Osteoblast (primary cell): ENCODE measurements around the gene XAF1. TPM values are rescaled to one million over a fixed set of nuclear protein-coding genes. Genes with fewer than 3 reads are reported as not detected.

ENCODE experiments used
- DNase-seq: peaks from one replicate; pipeline ENCODE4 v3.0.0; 2011; ENCODE audit warnings: low spot score, mixed read lengths; ENCODE audit not compliant: insufficient read length; ENCODE audit errors: missing footprints
- H2AFZ ChIP-seq: 2 replicates; pipeline ENCODE4 v1.6.0; 2011; ENCODE audit warnings: mild to moderate bottlenecking, low read length
- H3K27ac ChIP-seq: 2 replicates; pipeline ENCODE4 v1.5.1; 2011; ENCODE audit warnings: mild to moderate bottlenecking, low read depth, low read length, moderate library complexity
- H3K27me3 ChIP-seq: 2 replicates; pipeline ENCODE4 v1.6.0; 2012; ENCODE audit warnings: mild to moderate bottlenecking, control low read depth, inconsistent platforms, low read length, moderate library complexity; ENCODE audit not compliant: insufficient read depth
- H3K36me3 ChIP-seq: 2 replicates; pipeline ENCODE4 v1.5.1; 2011; ENCODE audit warnings: mild to moderate bottlenecking, low read length, control low read depth, moderate library complexity; ENCODE audit not compliant: insufficient read depth
- H3K4me1 ChIP-seq: 2 replicates; pipeline ENCODE4 v1.5.1; 2011; ENCODE audit warnings: mild to moderate bottlenecking, low read length, control low read depth, moderate library complexity; ENCODE audit not compliant: insufficient read depth
- H3K4me2 ChIP-seq: 2 replicates; pipeline ENCODE4 v1.6.0; 2011; ENCODE audit warnings: mild to moderate bottlenecking, low read length; ENCODE audit not compliant: insufficient read depth
- H3K4me3 ChIP-seq: fragments of 200-600 bp; sonication (generic); 3 replicates; pipeline ENCODE4 v1.5.1; 2012; ENCODE audit warnings: mild to moderate bottlenecking, low read length, inconsistent platforms; ENCODE audit not compliant: insufficient read depth
- H3K79me2 ChIP-seq: 2 replicates; pipeline ENCODE4 v1.6.0; 2012; ENCODE audit warnings: mild to moderate bottlenecking, low read length, control low read depth, inconsistent platforms; ENCODE audit not compliant: insufficient read depth
- H3K9me3 ChIP-seq: 2 replicates; pipeline ENCODE4 v1.5.1; 2011; ENCODE audit warnings: low read depth, low read length, control low read depth
- H4K20me1 ChIP-seq: 2 replicates; pipeline ENCODE4 v1.6.0; 2012; ENCODE audit warnings: mild to moderate bottlenecking, low read length, control low read depth; ENCODE audit not compliant: insufficient read depth
- total RNA-seq: library from RNA; depleted of rRNA; stranded (reverse); fragments of >200 nt; gene quantifications from 2 replicates; pipeline ENCODE4 v1.2.3, GENCODE V29; 2012
- TF ChIP-seq, protein P1 (sequence below): IDR thresholded peaks from 2 replicates; pipeline ENCODE4 v1.5.1; 2011; ENCODE audit warnings: mild to moderate bottlenecking, low read depth, low read length, moderate library complexity; ENCODE audit errors: extremely low read depth

Gene XAF1
- total RNA-seq, 1 donor: 48.5 TPM

DNA sequence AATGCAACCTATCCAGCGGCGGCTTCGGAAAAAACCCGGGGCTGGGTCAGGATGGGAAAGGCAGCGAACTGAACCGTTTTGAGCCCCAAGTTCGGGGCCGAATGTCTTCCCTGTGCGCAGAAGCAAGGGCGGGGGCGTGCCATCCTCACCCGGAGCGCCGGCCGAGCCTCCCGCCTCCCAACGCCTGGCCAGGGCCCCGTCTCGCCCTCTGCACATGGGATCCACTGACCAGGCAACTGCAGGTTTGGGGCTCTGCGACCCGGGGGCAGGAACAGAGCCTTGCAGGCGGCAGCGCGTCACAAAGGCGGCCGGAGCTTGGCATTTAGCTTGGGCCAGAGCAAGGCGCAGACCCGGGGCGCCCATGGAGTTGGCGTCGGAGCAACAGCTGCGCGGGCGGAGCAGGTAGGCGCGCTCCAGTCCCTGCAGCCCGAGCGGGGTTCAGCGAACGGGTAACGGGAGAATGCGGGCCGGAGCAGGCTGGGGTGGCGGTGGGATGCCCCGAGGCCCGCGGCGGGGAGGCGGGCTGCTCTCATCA lies 20.1 kb downstream of the XAF1 start, which contains the start of gene FBXO39:
Gene FBXO39 (plus strand): TSS at position 345 of the 535 bp plus-strand sequence. CDS start 3,654 bp downstream, outside the sequence.
- TF ChIP-seq, protein P1, sequence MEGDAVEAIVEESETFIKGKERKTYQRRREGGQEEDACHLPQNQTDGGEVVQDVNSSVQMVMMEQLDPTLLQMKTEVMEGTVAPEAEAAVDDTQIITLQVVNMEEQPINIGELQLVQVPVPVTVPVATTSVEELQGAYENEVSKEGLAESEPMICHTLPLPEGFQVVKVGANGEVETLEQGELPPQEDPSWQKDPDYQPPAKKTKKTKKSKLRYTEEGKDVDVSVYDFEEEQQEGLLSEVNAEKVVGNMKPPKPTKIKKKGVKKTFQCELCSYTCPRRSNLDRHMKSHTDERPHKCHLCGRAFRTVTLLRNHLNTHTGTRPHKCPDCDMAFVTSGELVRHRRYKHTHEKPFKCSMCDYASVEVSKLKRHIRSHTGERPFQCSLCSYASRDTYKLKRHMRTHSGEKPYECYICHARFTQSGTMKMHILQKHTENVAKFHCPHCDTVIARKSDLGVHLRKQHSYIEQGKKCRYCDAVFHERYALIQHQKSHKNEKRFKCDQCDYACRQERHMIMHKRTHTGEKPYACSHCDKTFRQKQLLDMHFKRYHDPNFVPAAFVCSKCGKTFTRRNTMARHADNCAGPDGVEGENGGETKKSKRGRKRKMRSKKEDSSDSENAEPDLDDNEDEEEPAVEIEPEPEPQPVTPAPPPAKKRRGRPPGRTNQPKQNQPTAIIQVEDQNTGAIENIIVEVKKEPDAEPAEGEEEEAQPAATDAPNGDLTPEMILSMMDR: no peak
- Histone ChIP-seq H3K4me2 (peak within 1 kb of the TSS; percentile 63), H3K36me3 (peaks cover 14% of the 10 kb centered on the region), H3K27me3 (peaks cover 38% of the 10 kb centered on the region), H3K4me1 (no peaks in the 10 kb centered on the region), H3K9me3 (no peaks in the 10 kb centered on the region), H4K20me1 (no peaks in the 10 kb centered on the region), H3K27ac (no peak within 1 kb of the TSS), H2AFZ (no peak within 1 kb of the TSS), H3K4me3 (peak within 1 kb of the TSS; percentile 51), H3K79me2 (no peaks in the 10 kb centered on the region)
- DNase-seq: peak; percentile 86

DNA sequence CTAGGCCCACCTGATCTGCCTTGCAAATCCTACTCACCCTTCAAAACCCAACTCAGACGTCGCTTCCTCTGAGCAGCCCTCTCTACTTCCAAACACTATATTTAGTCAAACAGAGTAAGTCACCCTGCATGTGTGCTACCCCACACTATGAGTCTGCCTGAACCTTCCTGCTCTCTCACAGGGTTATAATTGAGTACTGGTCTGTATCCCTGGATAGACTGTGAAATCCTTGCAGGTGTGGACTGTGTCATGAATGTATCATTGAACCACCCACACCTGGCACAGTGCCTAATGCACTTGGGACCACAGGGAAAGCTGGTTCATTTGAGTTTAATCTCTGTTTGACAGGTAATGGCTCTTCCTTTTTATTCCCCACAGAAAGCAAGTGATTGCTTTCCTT lies 23.6 kb downstream of the XAF1 start:
- H3K4me1 ChIP-seq: no peaks in the 10 kb centered on the region
- no peaks in the 10 kb centered on the region for H3K9me3 ChIP-seq
- no peak for DNase-seq
- no peak overlapping the region for H3K4me3 ChIP-seq
- H3K4me2 ChIP-seq: no peak overlapping the region
- no peaks in the 10 kb centered on the region for H4K20me1 ChIP-seq
- no peaks in the 10 kb centered on the region for H3K79me2 ChIP-seq
- TF ChIP-seq, protein P1: no peak
- no peak overlapping the region for H3K27ac ChIP-seq
- H3K36me3 ChIP-seq: no peaks in the 10 kb centered on the region
- H3K27me3 ChIP-seq: peaks cover 51% of the 10 kb centered on the region
- no peak overlapping the region for H2AFZ ChIP-seq

DNA sequence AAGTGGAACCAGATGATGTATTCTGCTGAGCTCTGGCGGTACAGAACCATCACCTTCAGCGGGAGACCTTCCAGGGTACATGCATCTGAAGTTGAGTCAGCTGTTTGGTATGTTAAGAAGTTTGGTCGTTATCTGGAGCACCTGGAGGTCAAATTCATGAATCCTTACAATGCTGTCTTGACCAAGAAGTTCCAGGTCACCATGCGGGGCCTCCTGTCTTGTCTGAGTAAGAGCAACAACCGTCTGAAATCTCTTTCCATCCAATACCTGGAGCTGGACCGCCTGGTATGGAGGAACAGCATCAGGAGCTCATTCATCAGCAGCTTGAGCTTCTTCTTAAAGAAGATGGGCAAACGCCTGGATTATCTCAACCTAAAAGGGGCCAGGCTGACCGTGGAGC lies 24.2 kb downstream of the XAF1 start:
- Histone ChIP-seq H2AFZ (no peak overlapping the region), H3K9me3 (no peaks in the 10 kb centered on the region), H3K4me3 (no peak overlapping the region), H3K36me3 (no peaks in the 10 kb centered on the region), H3K4me2 (no peak overlapping the region), H3K4me1 (no peaks in the 10 kb centered on the region), H3K27ac (no peak overlapping the region), H3K27me3 (peaks cover 51% of the 10 kb centered on the region), H4K20me1 (no peaks in the 10 kb centered on the region), H3K79me2 (no peaks in the 10 kb centered on the region)
- DNase-seq: no peak
- TF ChIP-seq, protein P1: no peak

DNA sequence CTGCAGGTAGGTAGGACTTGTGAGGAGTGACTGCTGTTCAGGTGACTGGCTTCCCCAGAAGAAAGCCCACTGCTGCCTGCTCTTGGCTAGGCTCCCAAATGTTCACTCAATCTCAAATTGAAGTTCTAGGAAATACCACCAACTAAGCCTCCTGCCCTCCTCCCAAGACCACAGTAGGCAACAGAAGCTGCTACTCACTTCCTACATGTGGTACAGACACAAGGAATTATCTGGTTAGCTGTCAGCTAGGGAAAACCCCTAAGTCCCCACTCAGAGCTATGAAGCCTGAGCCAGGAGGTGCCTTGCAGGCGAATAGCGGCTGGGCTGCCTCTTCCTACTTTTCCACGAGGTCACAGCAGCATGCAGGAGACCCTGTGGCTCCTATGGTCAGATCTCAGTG lies 25.0 kb downstream of the XAF1 start:
- peak; percentile 62 for DNase-seq

More for the DNA sequence above, 25.0 kb downstream of the XAF1 start:
- Histone ChIP-seq H3K4me1 (no peaks in the 10 kb centered on the region), H3K27me3 (peaks cover 43% of the 10 kb centered on the region), H3K27ac (no peak overlapping the region), H3K79me2 (no peaks in the 10 kb centered on the region), H3K4me2 (no peak overlapping the region), H3K9me3 (no peaks in the 10 kb centered on the region), H2AFZ (no peak overlapping the region), H4K20me1 (no peaks in the 10 kb centered on the region), H3K4me3 (no peak overlapping the region), H3K36me3 (no peaks in the 10 kb centered on the region)
- TF ChIP-seq, protein P1: no peak
